A549 (cell line): ENCODE results near the gene MRPS24.
A peak's percentile ranks its signal among the peaks of the same experiment; 100 is the strongest.

ENCODE experiments used
- CEBPB ChIP-seq, 2 experiments: fragments of >200 bp in 1 of 2; sonication (Bioruptor Twin) in 1 of 2; formaldehyde crosslinking in 1 of 2; IDR thresholded peaks; 2 replicates each; pipeline ENCODE4 v1.6.1; 2012 to 2016
- EP300 ChIP-seq, 2 experiments: fragments of >200 bp; sonication (Bioruptor Twin); formaldehyde crosslinking; IDR thresholded peaks; 2 replicates in 1 of 2; 3 replicates in 1 of 2; pipeline ENCODE4 v1.6.1; 2016 to 2017
- NR3C1 ChIP-seq: fragments of >200 bp; sonication (Bioruptor Twin); formaldehyde crosslinking; IDR thresholded peaks from 3 replicates; pipeline ENCODE4 v1.6.1; 2017
- POLR2A ChIP-seq: IDR thresholded peaks from 2 replicates; pipeline ENCODE4 v1.6.1; 2012; ENCODE audit warnings: mild to moderate bottlenecking, low read length
- RAD21 ChIP-seq, 2 experiments: fragments of >200 bp in 1 of 2; sonication (Bioruptor Twin) in 1 of 2; formaldehyde crosslinking in 1 of 2; IDR thresholded peaks in 1 of 2; conservative IDR thresholded peaks in 1 of 2; 2 replicates in 1 of 2; 3 replicates in 1 of 2; pipeline ENCODE4 v1.6.1; 2012 to 2018; ENCODE audit warnings: inconsistent platforms in 1 of 2
- RFX5 ChIP-seq: fragments of 450-650 bp; IDR thresholded peaks from 2 replicates; pipeline ENCODE4 v1.7.1; 2014; ENCODE audit warnings: antibody characterized with exemption, mild to moderate bottlenecking, moderate library complexity
- ZFP36 ChIP-seq: fragments of 450-650 bp; IDR thresholded peaks from 2 replicates; pipeline ENCODE4 v1.6.1; 2014; ENCODE audit warnings: borderline replicate concordance; ENCODE audit not compliant: partially characterized antibody
- TF ChIP-seq, protein P1 (sequence below): fragments of >200 bp; sonication (Bioruptor Twin); formaldehyde crosslinking; IDR thresholded peaks from 3 replicates; pipeline ENCODE4 v1.5.1; 2016
- TF ChIP-seq, protein P2 (sequence below): fragments of 200-600 bp; sonication (generic); IDR thresholded peaks from 2 replicates; pipeline ENCODE4 v1.6.1; 2016; ENCODE audit warnings: antibody characterized with exemption, mild to moderate bottlenecking, moderate library complexity
- TF ChIP-seq, protein P3 (sequence below): fragments of 250-450 bp; sonication (Bioruptor Pico); IDR thresholded peaks from 2 replicates; pipeline ENCODE4 v1.5.0; 2021; ENCODE audit warnings: mild to moderate bottlenecking, moderate library complexity, borderline replicate concordance
- TF ChIP-seq, protein P4 (sequence below): IDR thresholded peaks from 2 replicates; pipeline ENCODE4 v1.6.1; 2012
- TF ChIP-seq, protein P5 (sequence below): fragments of 450-650 bp; IDR thresholded peaks from 2 replicates; pipeline ENCODE4 v1.6.1; 2014; ENCODE audit warnings: antibody characterized with exemption
- TF ChIP-seq, protein P6 (sequence below): IDR thresholded peaks from 2 replicates; pipeline ENCODE4 v1.6.1; 2012

DNA sequence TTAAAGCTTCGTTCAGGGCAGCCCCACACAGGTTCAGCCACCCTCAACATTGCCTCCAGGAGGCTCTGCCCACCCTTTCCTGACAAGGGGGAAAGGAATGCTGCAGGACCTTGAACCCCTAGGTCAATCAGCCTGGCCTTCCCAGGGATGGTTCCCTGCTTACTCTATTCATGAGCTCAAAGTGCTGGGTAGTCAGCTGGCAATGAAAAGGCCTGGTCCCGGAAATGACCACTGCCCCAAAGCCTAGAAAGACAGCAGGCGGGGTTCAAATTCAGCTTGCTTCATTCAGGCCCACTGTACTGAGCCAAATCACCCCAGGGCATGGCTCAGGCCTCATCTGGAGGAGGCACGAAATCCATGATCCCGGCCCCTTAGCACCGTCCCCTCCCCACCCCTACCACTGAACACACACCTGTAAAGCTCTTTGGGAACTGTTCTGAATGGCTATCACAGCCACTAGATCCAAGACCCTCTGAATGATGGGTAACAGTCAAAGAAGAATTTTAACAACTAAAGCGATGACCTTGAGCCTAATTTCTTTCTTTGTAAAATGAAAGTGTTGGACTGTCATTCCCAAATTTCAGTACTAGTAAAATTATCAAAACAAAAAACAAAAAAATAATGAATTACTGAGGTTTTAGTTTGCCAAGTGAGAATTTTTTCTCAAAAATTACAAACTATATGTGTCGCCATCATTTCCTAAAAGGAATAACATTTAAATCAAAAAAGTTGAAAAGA is 36.1 kb upstream of the MRPS24 start:
- TF ChIP-seq, protein P1, sequence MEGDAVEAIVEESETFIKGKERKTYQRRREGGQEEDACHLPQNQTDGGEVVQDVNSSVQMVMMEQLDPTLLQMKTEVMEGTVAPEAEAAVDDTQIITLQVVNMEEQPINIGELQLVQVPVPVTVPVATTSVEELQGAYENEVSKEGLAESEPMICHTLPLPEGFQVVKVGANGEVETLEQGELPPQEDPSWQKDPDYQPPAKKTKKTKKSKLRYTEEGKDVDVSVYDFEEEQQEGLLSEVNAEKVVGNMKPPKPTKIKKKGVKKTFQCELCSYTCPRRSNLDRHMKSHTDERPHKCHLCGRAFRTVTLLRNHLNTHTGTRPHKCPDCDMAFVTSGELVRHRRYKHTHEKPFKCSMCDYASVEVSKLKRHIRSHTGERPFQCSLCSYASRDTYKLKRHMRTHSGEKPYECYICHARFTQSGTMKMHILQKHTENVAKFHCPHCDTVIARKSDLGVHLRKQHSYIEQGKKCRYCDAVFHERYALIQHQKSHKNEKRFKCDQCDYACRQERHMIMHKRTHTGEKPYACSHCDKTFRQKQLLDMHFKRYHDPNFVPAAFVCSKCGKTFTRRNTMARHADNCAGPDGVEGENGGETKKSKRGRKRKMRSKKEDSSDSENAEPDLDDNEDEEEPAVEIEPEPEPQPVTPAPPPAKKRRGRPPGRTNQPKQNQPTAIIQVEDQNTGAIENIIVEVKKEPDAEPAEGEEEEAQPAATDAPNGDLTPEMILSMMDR = no peak
- no peak for TF ChIP-seq ZFP36
- no peak for TF ChIP-seq NR3C1
- TF ChIP-seq, protein P2, sequence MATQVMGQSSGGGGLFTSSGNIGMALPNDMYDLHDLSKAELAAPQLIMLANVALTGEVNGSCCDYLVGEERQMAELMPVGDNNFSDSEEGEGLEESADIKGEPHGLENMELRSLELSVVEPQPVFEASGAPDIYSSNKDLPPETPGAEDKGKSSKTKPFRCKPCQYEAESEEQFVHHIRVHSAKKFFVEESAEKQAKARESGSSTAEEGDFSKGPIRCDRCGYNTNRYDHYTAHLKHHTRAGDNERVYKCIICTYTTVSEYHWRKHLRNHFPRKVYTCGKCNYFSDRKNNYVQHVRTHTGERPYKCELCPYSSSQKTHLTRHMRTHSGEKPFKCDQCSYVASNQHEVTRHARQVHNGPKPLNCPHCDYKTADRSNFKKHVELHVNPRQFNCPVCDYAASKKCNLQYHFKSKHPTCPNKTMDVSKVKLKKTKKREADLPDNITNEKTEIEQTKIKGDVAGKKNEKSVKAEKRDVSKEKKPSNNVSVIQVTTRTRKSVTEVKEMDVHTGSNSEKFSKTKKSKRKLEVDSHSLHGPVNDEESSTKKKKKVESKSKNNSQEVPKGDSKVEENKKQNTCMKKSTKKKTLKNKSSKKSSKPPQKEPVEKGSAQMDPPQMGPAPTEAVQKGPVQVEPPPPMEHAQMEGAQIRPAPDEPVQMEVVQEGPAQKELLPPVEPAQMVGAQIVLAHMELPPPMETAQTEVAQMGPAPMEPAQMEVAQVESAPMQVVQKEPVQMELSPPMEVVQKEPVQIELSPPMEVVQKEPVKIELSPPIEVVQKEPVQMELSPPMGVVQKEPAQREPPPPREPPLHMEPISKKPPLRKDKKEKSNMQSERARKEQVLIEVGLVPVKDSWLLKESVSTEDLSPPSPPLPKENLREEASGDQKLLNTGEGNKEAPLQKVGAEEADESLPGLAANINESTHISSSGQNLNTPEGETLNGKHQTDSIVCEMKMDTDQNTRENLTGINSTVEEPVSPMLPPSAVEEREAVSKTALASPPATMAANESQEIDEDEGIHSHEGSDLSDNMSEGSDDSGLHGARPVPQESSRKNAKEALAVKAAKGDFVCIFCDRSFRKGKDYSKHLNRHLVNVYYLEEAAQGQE = no peak
- no peak for TF ChIP-seq POLR2A
- no peak for TF ChIP-seq RAD21 (conservative IDR thresholded peaks at IDR 0.05 in 1 of 2, IDR thresholded peaks at IDR 0.05 in 1 of 2)
- no peak for TF ChIP-seq CEBPB (IDR thresholded peaks at IDR 0.05)
- TF ChIP-seq, protein P3, sequence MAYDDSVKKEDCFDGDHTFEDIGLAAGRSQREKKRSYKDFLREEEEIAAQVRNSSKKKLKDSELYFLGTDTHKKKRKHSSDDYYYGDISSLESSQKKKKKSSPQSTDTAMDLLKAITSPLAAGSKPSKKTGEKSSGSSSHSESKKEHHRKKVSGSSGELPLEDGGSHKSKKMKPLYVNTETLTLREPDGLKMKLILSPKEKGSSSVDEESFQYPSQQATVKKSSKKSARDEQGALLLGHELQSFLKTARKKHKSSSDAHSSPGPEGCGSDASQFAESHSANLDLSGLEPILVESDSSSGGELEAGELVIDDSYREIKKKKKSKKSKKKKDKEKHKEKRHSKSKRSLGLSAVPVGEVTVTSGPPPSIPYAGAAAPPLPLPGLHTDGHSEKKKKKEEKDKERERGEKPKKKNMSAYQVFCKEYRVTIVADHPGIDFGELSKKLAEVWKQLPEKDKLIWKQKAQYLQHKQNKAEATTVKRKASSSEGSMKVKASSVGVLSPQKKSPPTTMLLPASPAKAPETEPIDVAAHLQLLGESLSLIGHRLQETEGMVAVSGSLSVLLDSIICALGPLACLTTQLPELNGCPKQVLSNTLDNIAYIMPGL (CRISPR knock-in tag) = no peak
- TF ChIP-seq EP300 (IDR thresholded peaks at IDR 0.05) = no peak
- TF ChIP-seq, protein P4, sequence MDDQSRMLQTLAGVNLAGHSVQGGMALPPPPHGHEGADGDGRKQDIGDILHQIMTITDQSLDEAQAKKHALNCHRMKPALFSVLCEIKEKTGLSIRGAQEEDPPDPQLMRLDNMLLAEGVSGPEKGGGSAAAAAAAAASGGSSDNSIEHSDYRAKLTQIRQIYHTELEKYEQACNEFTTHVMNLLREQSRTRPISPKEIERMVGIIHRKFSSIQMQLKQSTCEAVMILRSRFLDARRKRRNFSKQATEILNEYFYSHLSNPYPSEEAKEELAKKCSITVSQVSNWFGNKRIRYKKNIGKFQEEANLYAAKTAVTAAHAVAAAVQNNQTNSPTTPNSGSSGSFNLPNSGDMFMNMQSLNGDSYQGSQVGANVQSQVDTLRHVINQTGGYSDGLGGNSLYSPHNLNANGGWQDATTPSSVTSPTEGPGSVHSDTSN = no peak
- TF ChIP-seq, protein P5, sequence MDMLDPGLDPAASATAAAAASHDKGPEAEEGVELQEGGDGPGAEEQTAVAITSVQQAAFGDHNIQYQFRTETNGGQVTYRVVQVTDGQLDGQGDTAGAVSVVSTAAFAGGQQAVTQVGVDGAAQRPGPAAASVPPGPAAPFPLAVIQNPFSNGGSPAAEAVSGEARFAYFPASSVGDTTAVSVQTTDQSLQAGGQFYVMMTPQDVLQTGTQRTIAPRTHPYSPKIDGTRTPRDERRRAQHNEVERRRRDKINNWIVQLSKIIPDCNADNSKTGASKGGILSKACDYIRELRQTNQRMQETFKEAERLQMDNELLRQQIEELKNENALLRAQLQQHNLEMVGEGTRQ = no peak
- TF ChIP-seq, protein P6, sequence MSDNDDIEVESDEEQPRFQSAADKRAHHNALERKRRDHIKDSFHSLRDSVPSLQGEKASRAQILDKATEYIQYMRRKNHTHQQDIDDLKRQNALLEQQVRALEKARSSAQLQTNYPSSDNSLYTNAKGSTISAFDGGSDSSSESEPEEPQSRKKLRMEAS = 0 out of 2 replicates have a peak, but pooled peaks have one; percentile 11
- no peak for TF ChIP-seq RFX5
